ENCODE data around the gene SERPINA5. TPM values are rescaled to one million over a fixed set of nuclear protein-coding genes. Genes with fewer than 3 reads are reported as not detected.

Gene SERPINA5
- total and polyA plus RNA-seq, 8 donors: 52.3 to 139 (median 96.0) TPM

DNA sequence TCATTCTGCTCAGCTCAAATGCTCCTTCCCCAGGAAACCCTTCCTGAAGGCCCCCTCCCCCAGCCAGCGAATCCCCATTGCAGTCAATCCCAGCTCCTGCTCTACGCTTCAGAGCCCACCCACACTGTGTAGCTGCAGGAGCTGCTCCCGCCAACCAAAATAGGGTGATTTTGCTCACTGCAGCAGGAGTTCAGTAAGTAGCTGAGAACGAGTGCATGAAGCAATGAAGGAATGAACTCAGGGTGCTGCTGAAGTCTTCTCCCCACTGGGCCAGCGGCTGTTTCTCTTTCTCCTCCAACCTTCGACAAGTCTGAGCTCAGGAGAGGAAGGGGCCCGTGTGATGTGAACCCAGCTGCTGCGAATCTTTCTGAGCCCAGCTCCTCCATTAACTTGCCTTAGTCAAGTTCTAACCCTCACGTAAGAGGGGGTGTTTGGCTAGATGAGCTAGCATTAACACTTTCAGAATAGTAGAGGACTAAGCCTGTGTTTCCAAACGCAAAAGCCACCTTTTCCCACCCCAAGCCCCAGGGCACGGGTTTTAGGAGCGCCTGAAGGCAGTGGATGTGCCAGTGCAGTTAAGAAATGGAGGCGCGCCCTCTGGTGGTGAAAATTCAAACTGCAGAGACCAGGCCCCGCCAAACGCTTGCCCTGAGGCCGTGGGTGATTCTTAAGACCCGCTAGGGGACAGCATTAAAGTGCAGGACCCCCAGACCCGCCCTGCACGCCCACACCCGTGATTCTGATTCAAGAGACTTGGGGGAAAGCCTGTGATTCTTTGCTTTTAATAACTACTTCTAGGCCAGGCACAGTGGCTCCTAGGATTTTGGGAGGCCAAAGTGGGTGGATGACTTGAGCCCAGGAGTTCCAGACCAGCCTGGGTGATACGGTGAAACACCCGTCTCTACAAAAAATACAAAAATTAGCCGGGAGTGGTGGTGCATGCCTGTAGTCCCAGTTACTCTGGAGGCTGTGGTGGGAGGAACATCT is 31.9 kb upstream of the SERPINA5 start:
- 28% methylated on average over 24 of the region's 24 CpGs for WGBS, 2 donors
- peak in 4 of 6 donors; percentile 30 to 92 (median 72) for DNase-seq
- peak; percentile 82 to 96 (median 90) for ATAC-seq
- Histone ChIP-seq H3K27me3 (no peaks in the 10 kb centered on the region), H3K27ac (no peak overlapping the region), H3K36me3 (no peaks in the 10 kb centered on the region), H3K4me3 (no peak overlapping the region), H3K4me1 (no peaks in the 10 kb centered on the region), H3K9me3 (no peaks in the 10 kb centered on the region)
- TF ChIP-seq, protein P1, sequence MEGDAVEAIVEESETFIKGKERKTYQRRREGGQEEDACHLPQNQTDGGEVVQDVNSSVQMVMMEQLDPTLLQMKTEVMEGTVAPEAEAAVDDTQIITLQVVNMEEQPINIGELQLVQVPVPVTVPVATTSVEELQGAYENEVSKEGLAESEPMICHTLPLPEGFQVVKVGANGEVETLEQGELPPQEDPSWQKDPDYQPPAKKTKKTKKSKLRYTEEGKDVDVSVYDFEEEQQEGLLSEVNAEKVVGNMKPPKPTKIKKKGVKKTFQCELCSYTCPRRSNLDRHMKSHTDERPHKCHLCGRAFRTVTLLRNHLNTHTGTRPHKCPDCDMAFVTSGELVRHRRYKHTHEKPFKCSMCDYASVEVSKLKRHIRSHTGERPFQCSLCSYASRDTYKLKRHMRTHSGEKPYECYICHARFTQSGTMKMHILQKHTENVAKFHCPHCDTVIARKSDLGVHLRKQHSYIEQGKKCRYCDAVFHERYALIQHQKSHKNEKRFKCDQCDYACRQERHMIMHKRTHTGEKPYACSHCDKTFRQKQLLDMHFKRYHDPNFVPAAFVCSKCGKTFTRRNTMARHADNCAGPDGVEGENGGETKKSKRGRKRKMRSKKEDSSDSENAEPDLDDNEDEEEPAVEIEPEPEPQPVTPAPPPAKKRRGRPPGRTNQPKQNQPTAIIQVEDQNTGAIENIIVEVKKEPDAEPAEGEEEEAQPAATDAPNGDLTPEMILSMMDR (IDR thresholded peaks at IDR 0.05): peak; percentile 90 to 97 (median 93)
- no peak for FAIRE-seq
- intact Hi-C loops (cut with DNase I): loop anchor here in 1 of 3 donors (10.0 kb wide), 1 partner anchor 104 kb away; no protein-coding TSS in a partner anchor

DNA sequence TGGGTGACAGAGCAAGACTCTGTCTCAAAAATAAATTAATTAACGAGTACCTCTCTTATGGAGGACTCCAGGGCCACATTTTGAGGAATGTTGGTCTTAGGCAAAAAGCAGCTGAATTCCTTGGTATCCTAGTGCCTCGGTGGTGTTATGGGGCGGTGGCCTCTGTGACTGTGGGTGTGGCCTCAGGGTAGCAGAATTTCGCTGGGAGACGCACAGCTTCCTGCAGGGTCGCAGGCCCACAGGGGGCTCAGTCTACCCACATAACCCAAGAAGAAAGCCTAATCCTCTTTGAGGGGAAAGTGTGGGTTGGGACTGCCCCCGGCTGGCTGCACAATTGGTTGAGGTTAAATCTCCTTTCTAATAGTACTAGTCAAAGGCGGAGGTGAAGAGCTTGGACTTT is 31.2 kb upstream of the SERPINA5 start:
- no peaks in the 10 kb centered on the region for H3K4me1 ChIP-seq
- TF ChIP-seq, protein P1 (IDR thresholded peaks at IDR 0.05): no peak
- no peaks in the 10 kb centered on the region for H3K9me3 ChIP-seq
- H3K27ac ChIP-seq: no peak overlapping the region
- ATAC-seq: no peak
- no peak overlapping the region for H3K4me3 ChIP-seq
- no peak for DNase-seq
- H3K36me3 ChIP-seq: no peaks in the 10 kb centered on the region
- no peaks in the 10 kb centered on the region for H3K27me3 ChIP-seq
- no peak for FAIRE-seq
- intact Hi-C loops (cut with DNase I): no loop called here
- WGBS, 2 donors: 69 to 77% methylated on average over 8 of the region's 8 CpGs

DNA sequence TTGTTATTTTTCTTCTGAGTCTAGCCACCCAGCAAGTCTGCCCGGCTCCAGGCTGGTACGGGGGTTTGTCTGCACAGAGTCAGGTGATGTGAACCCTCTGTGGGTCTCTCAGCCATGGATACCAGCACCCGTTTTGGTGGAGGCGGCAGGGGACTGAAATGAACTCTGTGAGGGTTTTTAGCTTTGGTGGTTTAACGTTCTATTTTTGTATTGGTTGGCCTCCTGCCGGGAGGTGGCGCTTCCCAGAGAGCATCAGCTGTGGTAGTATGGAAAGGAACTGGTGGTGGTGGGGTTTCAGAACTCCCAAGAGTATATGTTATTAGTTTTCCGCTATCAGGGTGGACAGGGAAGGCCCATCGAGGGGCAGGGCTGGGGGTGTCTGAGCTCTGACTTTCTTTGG is 25.2 kb upstream of the SERPINA5 start:
- WGBS, 2 donors: 86% methylated on average over 9 of the region's 9 CpGs
- no peak for ATAC-seq

DNA sequence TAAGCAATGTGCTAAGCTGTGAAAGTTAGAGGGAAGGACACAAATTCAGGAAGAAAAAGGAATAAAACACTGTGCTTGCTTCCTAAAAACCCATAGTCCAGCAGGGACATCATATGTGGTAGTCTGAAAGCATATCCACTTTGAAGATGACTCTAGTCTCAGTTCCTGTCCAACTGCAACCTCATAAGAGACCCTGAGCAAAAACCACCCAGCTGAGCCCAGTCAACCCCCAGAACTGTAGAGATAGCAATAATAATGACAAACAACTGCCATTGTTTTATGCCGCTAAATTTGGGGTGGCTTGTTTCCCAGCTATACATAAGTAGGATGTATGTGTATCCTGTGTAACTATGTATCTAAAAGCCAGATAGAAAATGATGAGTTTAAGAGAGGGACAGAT is 23.9 kb upstream of the SERPINA5 start:
- 100% methylated on average over 1 of the region's 1 CpG for WGBS, 2 donors
- H3K27me3 ChIP-seq: no peaks in the 10 kb centered on the region
- H3K4me1 ChIP-seq: peaks cover 5 to 10% (median 7%) of the 10 kb centered on the region in 3 donors
- FAIRE-seq (no peak), DNase-seq (no peak), ATAC-seq (no peak)
- no peak overlapping the region for H3K27ac ChIP-seq
- intact Hi-C loops (cut with DNase I): no loop called here
- H3K4me3 ChIP-seq: no peak overlapping the region
- no peaks in the 10 kb centered on the region for H3K36me3 ChIP-seq
- TF ChIP-seq, protein P1 (IDR thresholded peaks at IDR 0.05): no peak
- no peaks in the 10 kb centered on the region for H3K9me3 ChIP-seq

More for the DNA sequence above, 25.2 kb upstream of the SERPINA5 start:
- Histone ChIP-seq H3K4me3 (no peak overlapping the region), H3K27me3 (no peaks in the 10 kb centered on the region), H3K4me1 (peaks cover 3 to 9% (median 4%) of the 10 kb centered on the region in 3 donors), H3K36me3 (no peaks in the 10 kb centered on the region), H3K9me3 (no peaks in the 10 kb centered on the region), H3K27ac (no peak overlapping the region)
- intact Hi-C loops (cut with DNase I): no loop called here
- TF ChIP-seq, protein P1 (IDR thresholded peaks at IDR 0.05): no peak
- DNase-seq (peak in 1 of 6 donors; percentile 6), FAIRE-seq (no peak)

DNA sequence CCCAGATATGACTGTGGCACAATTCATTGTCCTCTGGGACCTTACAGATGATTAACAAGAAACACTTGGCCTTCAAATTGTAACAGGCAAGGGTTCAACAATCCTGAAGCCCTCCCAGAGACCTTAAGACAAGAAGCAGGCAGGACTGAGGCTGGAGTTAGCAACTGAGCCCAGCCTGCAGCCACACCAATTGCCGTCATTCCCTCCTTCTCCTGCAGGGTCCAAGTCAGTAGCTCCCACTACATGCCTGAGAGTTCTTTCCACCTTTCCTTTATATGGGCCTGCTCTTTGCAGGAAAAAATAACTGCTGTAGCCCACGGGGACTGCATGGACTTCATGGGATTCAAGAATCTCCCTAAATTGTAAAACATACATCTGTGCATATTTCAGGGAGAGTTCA is 22.4 kb upstream of the SERPINA5 start:
- Histone ChIP-seq H3K36me3 (no peaks in the 10 kb centered on the region), H3K9me3 (no peaks in the 10 kb centered on the region), H3K4me1 (peaks cover 5 to 23% (median 7%) of the 10 kb centered on the region in 3 donors), H3K4me3 (no peak overlapping the region), H3K27ac (no peak overlapping the region), H3K27me3 (no peaks in the 10 kb centered on the region)
- WGBS, 2 donors: 93 to 95% methylated on average over 2 of the region's 2 CpGs
- DNase-seq (peak in 1 of 6 donors; percentile 5), FAIRE-seq (no peak), ATAC-seq (no peak)
- TF ChIP-seq, protein P1 (IDR thresholded peaks at IDR 0.05): no peak
- intact Hi-C loops (cut with DNase I): no loop called here

Measured in pancreas (tissue), 10 donors.